Esophagus squamous epithelium (tissue), 4 donors: Measurements from ENCODE around the gene CORO7.

ENCODE experiments used
- POLR2A ChIP-seq, 4 donors: fragments of 450-650 bp; IDR thresholded peaks; one replicate each; pipeline ENCODE4 v1.6.1; 2017; ENCODE audit warnings: antibody characterized with exemption in 4 of 4, mild to moderate bottlenecking in 4 of 4, moderate library complexity in 3 of 4
- TF ChIP-seq, protein P1 (sequence below), 6 experiments: fragments of 450-650 bp in 4 of 6; fragments of 200-600 bp in 2 of 6; sonication (generic) in 2 of 6; IDR thresholded peaks; one replicate each; pipeline ENCODE4 v1.5.1; 2016 to 2019; ENCODE audit warnings: antibody characterized with exemption in 6 of 6, mild to moderate bottlenecking in 4 of 6, moderate library complexity in 4 of 6

DNA sequence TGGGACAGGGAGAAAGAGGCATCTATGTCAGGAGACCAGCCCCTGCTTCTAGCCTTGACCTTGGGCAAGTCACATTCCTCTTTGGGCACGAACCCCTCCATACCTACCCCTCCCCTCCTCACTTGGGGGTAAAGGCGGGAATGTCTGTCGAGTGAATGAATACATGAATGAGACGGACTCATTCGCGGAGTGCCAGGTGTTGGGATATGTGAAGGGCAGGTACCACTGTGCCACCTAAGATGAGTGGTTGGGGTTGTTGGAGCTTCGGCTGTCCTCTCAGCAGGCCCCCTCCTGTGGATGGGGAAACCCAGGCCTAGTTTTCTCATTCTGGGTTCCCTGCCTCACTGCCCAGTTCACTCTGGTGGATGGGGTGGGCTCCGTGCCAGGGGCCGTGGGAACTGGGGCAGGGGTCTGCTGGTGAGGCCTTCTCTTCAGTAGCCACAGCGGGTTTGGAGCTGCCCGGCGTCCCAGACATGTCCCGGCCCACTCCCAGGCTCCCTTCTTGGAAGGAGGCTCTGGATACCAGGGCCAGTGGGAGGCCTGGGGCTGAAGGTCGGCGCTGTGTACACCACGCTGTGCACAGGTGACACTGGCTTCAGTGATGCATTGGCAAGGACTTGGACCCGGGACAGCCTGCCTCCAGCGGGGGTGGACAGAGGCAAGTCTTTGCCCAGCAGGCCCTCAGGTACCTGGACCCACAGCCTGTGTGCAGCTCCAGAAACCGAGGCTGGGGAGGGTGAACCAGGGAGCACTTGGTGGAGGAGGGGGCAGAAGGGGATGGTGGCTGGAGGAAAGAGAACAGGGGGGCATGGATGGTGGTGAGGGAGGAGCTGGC is 94.9 kb downstream of the CORO7 start:
- TF ChIP-seq, protein P1, sequence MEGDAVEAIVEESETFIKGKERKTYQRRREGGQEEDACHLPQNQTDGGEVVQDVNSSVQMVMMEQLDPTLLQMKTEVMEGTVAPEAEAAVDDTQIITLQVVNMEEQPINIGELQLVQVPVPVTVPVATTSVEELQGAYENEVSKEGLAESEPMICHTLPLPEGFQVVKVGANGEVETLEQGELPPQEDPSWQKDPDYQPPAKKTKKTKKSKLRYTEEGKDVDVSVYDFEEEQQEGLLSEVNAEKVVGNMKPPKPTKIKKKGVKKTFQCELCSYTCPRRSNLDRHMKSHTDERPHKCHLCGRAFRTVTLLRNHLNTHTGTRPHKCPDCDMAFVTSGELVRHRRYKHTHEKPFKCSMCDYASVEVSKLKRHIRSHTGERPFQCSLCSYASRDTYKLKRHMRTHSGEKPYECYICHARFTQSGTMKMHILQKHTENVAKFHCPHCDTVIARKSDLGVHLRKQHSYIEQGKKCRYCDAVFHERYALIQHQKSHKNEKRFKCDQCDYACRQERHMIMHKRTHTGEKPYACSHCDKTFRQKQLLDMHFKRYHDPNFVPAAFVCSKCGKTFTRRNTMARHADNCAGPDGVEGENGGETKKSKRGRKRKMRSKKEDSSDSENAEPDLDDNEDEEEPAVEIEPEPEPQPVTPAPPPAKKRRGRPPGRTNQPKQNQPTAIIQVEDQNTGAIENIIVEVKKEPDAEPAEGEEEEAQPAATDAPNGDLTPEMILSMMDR (IDR thresholded peaks at IDR 0.05) = no peak
- no peak for TF ChIP-seq POLR2A (IDR thresholded peaks at IDR 0.05)
